ENCODE measurements around the gene SPAG5.

The SPAG5 gene, protein sequence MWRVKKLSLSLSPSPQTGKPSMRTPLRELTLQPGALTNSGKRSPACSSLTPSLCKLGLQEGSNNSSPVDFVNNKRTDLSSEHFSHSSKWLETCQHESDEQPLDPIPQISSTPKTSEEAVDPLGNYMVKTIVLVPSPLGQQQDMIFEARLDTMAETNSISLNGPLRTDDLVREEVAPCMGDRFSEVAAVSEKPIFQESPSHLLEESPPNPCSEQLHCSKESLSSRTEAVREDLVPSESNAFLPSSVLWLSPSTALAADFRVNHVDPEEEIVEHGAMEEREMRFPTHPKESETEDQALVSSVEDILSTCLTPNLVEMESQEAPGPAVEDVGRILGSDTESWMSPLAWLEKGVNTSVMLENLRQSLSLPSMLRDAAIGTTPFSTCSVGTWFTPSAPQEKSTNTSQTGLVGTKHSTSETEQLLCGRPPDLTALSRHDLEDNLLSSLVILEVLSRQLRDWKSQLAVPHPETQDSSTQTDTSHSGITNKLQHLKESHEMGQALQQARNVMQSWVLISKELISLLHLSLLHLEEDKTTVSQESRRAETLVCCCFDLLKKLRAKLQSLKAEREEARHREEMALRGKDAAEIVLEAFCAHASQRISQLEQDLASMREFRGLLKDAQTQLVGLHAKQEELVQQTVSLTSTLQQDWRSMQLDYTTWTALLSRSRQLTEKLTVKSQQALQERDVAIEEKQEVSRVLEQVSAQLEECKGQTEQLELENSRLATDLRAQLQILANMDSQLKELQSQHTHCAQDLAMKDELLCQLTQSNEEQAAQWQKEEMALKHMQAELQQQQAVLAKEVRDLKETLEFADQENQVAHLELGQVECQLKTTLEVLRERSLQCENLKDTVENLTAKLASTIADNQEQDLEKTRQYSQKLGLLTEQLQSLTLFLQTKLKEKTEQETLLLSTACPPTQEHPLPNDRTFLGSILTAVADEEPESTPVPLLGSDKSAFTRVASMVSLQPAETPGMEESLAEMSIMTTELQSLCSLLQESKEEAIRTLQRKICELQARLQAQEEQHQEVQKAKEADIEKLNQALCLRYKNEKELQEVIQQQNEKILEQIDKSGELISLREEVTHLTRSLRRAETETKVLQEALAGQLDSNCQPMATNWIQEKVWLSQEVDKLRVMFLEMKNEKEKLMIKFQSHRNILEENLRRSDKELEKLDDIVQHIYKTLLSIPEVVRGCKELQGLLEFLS

DNA sequence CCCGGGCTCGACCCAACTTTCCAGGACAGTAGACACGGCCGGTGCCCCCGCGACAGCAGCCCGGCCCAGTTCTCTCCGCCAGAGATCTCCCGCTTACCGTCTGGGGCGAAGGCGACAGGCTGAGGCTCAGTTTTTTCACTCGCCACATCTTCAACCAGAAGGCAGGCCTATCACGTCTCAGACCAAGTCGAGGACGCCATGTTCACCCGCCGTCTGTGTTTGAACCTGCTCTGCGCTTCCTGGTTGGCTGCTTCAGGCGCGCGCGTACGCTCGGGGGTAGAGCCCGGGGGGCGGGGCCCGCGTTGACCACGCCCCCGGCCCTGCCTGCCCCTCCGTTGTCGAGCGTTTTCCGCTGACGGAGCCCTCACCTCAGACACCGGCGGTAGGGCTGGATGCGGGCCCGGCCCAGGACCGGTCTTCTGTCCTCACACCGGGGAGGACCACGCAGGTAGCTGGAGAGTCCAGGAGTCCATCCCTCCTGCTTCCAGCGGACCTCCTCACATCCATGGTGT lies at the start of gene SPAG5:
SPAG5 (minus strand) TSS at position 227 of the 512 bp plus-strand sequence; CDS start at position 148, 79 bp downstream.
- peak within 1 kb of the TSS; percentile 75 for H3K4me3 ChIP-seq (ENCODE audit: low read length)
- TF ChIP-seq, protein P1, sequence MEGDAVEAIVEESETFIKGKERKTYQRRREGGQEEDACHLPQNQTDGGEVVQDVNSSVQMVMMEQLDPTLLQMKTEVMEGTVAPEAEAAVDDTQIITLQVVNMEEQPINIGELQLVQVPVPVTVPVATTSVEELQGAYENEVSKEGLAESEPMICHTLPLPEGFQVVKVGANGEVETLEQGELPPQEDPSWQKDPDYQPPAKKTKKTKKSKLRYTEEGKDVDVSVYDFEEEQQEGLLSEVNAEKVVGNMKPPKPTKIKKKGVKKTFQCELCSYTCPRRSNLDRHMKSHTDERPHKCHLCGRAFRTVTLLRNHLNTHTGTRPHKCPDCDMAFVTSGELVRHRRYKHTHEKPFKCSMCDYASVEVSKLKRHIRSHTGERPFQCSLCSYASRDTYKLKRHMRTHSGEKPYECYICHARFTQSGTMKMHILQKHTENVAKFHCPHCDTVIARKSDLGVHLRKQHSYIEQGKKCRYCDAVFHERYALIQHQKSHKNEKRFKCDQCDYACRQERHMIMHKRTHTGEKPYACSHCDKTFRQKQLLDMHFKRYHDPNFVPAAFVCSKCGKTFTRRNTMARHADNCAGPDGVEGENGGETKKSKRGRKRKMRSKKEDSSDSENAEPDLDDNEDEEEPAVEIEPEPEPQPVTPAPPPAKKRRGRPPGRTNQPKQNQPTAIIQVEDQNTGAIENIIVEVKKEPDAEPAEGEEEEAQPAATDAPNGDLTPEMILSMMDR (conservative IDR thresholded peaks at IDR 0.05; ENCODE audit: low read length), result no peak
- DNase-seq (ENCODE audit: low read depth), result peak; percentile 86

DNA sequence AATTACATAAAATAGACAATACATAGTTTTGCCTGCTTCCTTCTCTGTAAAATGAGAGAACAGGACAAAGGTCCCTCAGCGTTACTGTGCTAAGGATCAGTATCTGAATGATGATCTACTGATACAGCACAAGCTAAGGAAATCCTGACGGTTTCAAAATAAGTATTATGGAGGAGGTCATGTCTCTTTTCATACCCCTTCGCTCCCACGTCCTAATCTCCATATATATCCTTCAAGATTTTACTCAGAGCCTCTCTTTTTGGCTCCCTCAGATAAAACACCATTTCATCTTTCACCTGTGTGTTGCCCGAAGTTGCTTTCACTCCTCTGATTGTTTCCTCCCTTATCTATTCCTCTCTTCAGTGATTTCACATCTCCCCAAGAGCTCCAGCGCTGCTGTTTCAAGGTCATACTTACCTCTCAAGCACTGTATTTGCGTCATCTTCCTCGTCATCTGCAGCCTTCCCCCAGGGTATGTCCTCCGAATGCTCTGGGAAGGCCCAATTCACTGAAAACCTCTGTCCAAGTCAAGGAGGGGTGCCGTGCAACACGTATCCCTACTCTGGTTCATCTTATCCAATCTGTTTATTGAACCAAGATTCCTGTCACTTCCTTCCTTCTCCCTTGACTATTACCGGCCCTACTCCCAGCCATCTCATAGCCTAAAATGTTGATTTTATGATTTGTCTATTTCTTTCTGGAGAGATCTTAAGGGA lies 47.4 kb upstream of the SPAG5 start:
- TF ChIP-seq, protein P1 (conservative IDR thresholded peaks at IDR 0.05; ENCODE audit: low read length), result no peak
- no peak overlapping the region for H3K4me3 ChIP-seq (ENCODE audit: low read length)
- no peak for DNase-seq (ENCODE audit: low read depth)

DNA sequence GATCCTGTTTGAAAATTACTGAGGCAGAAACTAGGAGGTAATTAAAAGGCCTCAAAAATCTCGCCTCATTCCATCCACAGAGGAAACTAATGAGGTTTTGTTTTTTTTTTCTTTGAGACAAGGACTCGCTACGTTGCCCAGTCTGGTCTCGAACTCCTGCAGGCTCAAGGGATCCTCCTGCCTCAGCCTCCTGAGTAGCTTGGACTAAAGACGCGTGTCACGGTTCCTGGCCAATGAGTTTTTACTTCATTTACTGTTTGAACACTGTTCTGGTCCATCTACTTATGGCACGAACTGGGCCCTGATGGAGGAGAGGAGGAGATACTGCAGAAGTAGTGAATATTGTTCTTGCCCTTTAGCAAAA lies 46.7 kb upstream of the SPAG5 start:
- DNase-seq (ENCODE audit: low read depth), result no peak
- peak overlapping the region; percentile 75 for H3K4me3 ChIP-seq (ENCODE audit: low read length)
- TF ChIP-seq, protein P1 (conservative IDR thresholded peaks at IDR 0.05; ENCODE audit: low read length), result no peak

GRCh38 chr17:28644787-28645575 lies 46.2 kb upstream of the SPAG5 start, which contains the start of gene BLTP2:
TSS of gene BLTP2 (minus strand) at chr17:28645158. CDS start at chr17:28645056, 102 bp downstream.
- TF ChIP-seq, protein P1 (conservative IDR thresholded peaks at IDR 0.05; ENCODE audit: low read length), result no peak; the same call in 1 of the 2 replicates
- peak; percentile 94 for DNase-seq (ENCODE audit: low read depth)
- peak within 1 kb of the TSS; percentile 96 for H3K4me3 ChIP-seq (ENCODE audit: low read length)

- TF ChIP-seq, protein P1 (conservative IDR thresholded peaks at IDR 0.05; ENCODE audit: low read length), result peak; percentile 58
- DNase-seq (ENCODE audit: low read depth), result peak; percentile 54
Measured at GRCh38 chr17:28643983-28644786, 45.4 kb upstream of the SPAG5 start.

More at GRCh38 chr17:28643983-28644786, 45.4 kb upstream of the SPAG5 start:
- peak overlapping the region; percentile 96 for H3K4me3 ChIP-seq (ENCODE audit: low read length)

Measured in AG10803 (cell line).